HepG2 (cell line): Measurements from ENCODE around the gene C2orf74.

Experiments
- ERF ChIP-seq: IDR thresholded peaks from 2 replicates; pipeline ENCODE4 v1.6.1; 2018; ENCODE audit warnings: missing biosample characterization, missing genetic modification reagents
- GZF1 ChIP-seq: sonication (generic); formaldehyde crosslinking; IDR thresholded peaks from 2 replicates; pipeline ENCODE4 v1.5.1; 2020; ENCODE audit warnings: mild to moderate bottlenecking, missing genetic modification reagents
- MTA3 ChIP-seq: sonication (generic); formaldehyde crosslinking; IDR thresholded peaks from 2 replicates; pipeline ENCODE4 v1.4.0; 2020; ENCODE audit warnings: missing genetic modification reagents
- POLR2AphosphoS5 ChIP-seq: IDR thresholded peaks from 2 replicates; pipeline ENCODE4 v1.6.1; 2012; ENCODE audit warnings: low read depth, low read length
- SOX13 ChIP-seq, 3 experiments: fragments of 450-650 bp in 1 of 3; sonication (generic) in 1 of 3; formaldehyde crosslinking in 1 of 3; IDR thresholded peaks in 2 of 3; conservative IDR thresholded peaks in 1 of 3; 2 replicates each; pipeline versions ENCODE4 v1.5.0 to v1.6.1; 2016 to 2020; ENCODE audit warnings: antibody characterized with exemption in 1 of 3, mild to moderate bottlenecking in 1 of 3, missing compliant biosample characterization in 1 of 3, missing genetic modification reagents in 1 of 3, moderate library complexity in 1 of 3
- TBL1XR1 ChIP-seq: fragments of 150-350 bp; IDR thresholded peaks from 2 replicates; pipeline ENCODE4 v1.6.1; 2014; ENCODE audit warnings: borderline replicate concordance, low read length; ENCODE audit not compliant: partially characterized antibody
- ZNF644 ChIP-seq: IDR thresholded peaks from 2 replicates; pipeline ENCODE4 v1.6.1; 2016; ENCODE audit warnings: low read depth

DNA sequence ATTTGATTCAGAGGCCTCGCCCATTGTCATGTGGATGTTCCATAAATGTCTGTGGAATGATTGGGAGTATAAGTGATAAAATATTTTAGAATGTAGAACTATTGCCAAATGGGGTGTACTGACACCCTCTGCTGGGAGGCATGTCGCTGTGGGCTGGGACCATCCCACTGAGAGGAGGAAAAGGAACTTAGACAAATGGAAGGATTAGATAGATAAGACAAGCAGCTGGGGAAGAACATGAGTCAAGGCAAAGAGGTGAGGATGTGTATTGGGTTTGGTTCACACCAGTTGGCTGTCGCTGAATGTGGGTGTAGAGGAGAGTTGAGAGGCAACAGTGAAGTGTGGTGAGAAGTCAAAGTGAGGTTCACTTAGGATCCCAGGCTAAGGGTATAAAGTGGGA is 4.0 kb downstream of the C2orf74 start:
- TF ChIP-seq TBL1XR1 (no peak), POLR2AphosphoS5 (no peak), ERF (CRISPR knock-in tag) (no peak), ZNF644 (CRISPR knock-in tag) (no peak), GZF1 (CRISPR knock-in tag) (no peak), MTA3 (CRISPR knock-in tag) (no peak), SOX13 (IDR thresholded peaks at IDR 0.05) (no peak), SOX13 (CRISPR knock-in tag; conservative IDR thresholded peaks at IDR 0.05 in 1 of 2, IDR thresholded peaks at IDR 0.05 in 1 of 2) (no peak)
